Measurements from ENCODE around the gene ART3.

ART3 gene

DNA sequence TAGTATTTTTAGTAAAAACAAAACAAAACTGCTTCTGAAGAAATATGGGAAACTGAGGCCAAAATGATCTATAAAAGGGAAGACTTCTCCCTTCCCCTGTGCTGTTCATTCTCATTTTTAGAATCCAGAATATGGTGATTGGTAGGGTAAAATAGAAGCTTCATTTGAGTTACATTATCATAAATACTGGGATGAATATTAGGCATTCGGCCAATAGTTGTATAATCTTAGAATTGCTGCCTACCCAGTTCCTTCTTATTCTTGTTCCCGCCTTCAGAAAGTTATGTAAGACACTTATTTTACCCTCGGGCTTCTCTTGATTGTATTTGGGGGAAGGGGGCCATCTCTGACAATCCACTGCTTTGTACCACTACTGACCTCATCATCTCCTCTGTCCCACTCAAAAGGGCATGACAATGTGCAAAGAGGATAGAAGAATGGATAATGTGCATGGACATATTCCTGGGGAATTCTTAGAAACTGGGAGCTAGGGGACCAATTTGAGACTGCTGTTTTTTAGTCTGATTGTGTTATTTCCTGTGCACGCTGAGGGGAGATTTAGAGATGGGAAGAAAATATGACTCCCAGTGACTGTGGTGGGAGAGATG lies 588 bp downstream of the ART3 start:
- no peak for DNase-seq

DNA sequence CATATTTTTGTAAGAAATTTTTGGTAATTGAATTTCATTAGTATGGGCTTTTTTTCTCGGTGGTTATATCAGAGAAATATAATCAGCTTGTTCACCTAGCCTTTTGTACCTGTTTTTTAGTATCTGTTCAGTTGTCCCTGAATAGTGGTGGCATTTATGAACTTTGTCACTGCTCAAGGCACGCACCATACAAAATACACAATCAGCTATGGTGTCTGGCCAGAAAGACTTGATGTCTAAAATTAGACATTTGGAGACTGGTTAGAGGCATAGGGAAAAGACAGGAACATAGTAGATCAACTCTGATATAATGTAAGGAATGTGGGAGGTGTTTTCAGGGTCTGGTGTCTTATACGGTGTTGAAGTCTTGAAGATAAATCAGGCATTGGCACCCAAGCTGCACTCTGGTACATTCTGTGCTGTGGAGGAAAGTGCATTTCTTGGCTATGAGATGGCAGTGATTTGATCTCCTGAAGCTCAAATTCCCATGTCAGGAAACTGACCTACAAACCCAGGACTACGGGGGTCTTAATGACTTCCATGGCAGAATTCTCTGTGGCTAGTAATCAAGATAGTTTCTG lies 3.6 kb downstream of the ART3 start:
- no peak for DNase-seq

DNA sequence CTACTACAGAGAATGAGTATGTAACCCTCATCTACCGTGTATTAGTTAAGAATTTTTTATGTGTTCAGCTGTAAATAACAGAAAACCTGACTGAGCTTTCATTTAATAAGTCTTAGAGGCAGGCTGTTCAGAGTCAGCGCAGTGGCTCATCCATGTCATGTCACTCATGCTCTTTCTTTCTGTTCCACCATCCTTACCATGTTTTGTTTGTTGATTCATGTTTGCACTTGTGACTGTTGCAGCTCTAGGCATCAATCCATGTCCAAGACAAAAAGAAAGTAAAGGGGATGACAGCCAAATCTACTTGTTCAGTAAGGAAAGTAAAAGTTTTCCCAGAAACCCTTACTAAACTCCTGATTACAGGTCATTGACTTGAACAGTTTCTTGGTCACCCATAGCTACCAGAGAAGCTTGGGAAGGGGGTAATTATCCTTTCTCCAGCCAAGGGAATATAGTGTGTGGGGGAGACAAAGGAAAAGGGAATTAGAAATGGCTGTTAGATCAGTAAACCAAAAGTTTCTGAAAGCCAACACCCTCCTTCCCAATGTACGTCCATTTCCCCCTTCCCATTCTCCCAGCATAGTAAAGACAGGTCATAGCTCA lies 9.0 kb downstream of the ART3 start:
- no peak for DNase-seq

DNA sequence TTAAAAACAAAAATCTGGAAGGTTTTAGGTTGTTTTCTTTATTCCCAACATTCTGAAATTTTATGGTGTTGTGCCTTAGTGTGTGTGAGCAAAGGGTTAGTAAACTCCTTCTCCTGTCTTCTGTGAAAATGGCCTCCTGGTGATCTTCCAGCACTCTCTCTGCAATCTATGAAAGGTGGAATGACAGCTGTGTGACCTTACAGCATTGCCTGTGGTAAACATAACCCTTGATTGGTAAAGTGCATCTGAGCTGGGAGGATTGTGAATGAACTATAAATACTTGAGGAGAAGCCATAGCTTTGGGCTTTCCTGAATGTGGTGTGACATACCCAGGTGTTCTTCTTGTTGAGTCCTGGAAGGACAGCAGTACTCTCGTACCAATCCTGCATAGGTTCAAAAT lies 10.0 kb downstream of the ART3 start:
- DNase-seq: no peak

DNA sequence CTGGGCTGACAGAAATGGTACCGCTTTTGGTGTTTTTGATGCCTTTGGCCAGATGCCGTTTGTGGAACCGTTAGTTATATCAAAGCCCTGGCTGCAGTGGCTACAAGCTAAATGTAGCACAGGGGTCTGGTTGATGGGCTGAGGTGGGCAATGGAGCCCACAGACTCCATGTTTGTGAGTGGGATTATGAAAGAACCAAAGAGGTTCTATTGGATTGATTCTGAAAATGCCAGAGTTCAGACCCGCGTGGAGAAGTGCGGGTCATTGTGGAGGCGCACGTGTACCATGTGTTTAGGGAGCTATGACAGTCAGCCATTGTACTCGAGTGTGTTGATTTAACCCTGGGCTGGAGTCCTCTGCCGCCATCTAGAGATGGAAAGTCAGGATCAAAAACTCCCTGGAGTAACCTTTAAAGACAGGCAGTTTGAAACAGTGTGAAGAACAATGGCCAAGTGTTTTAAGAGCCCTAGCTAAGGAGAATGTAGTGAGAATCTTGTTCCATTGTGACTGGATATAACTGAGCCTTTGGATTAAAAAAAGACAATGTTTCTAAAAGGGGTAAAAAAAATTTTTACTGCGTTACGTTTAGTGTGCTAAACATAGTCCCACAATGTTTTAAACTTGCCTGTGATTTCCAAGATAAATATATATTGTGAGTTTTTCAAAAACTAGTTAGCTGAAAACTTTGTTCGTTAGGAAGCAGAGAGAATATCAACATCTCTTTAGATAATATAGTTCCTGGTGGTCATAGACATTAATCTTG lies 12.7 kb downstream of the ART3 start:
- no peak for DNase-seq

DNA sequence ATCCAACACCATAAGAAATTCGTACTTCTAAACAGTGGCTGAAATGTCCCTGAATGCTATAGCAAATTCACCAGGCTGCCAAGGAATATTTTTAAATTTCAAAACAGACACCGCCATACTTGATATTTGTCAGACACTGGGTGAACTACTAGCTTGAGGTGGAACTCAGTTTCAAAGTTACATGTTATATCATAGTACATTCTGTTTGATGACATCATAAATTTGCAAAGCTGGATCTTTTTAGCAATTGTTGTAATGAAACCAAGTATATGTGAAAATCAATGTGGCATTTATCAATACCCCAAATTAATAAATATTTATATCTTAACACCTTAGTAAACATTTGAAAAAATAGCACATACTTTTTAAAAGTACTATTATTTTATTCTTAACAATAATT lies 14.2 kb downstream of the ART3 start:
- DNase-seq: no peak

DNA sequence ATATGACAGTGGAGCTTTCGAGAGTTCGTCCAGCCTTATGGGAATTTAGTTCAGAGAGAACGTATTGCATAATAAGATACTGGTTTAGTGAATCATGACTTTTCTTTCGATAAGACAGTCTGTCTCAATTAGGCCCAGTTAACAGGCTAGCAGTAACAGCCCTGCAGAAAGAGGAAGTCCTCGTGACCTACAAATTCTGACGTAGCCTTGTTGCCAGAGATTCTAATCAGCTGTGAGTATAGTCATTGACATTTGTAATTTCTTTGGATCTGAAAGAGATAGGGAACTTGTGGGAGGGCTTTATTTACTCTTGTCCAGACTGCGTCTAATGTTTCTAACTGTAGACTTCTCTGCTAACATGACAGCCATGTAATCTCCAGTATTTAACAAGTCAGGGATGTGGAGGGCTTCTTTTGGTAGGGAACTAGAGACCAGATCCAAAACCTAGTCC lies 15.8 kb downstream of the ART3 start:
- DNase-seq: peak; percentile 14 to 92

DNA sequence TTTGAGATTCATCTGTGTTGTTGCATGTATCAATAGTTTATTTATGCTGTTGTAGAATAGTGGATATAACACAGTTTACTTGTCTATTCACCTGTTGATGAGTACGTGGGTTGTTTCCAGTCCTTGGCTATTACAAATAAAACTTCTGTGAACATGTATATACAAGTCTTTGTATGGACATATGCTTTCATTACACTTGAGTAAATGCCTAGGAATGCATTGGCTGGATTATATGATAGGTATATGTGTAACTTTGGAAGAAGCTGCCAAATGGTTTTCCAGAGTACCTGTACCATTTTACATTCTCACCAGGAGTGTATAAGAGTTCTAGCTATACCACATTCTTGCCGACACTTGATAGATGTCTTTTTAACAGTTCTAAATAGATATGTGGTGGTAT lies 16.5 kb downstream of the ART3 start:
- no peak for DNase-seq

DNA sequence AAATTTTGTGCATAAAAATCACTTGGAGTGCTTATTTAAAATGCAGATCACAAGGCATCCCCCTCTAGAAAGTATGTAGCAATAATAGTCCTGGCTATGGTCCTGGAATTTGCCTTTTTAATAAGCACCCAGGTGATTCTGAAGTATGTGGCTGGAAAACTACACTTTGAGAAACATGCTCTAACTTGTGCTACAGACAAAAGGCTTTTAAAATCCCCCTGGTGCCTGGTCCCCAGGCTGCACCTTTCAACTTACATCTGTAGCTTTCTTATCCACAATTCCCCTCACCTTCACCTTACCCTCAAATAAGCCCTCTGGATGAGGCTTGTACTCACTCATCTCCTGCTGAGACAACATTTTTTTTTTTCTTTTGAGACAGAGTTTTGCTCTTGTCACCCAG lies 21.1 kb downstream of the ART3 start:
- no peak for DNase-seq

DNA sequence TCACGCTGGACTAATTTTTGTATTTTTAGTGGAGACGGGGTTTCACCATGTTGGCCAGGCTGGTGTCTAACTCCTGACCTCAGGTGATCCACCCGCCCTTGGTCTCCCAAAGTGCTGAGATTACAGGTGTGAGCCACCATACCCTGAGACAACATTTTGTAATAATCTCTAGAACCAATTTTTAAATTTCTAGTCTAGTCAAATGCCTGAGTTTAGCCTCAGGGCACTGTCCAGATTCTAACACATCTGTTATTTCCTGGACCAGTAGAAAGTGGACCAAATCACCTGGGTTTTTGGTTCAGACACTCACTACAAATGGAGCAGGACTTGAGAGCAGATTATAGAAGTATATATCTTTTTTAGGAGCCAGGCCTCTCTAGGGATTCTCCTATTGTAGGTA lies 21.6 kb downstream of the ART3 start:
- no peak for DNase-seq

DNA sequence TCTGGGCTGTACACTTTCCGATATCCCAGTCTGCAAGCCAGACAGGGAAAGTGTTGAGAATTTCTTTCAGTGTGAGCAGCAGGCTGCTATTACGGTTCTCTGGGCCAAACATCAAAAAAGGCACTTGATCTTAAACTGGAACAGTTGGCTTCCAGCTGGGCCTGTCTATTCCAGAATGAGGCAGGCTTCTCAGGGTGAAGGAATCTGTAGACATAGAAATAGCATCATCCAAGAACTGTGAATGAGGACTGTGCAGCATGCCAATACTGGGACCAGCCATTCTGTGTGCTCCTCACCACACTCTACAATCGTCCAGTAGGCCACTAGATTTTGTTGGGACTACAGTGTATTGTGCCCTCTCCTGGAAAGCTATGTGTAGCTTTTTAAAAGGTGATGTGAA lies 31.1 kb downstream of the ART3 start:
- no peak for DNase-seq

DNA sequence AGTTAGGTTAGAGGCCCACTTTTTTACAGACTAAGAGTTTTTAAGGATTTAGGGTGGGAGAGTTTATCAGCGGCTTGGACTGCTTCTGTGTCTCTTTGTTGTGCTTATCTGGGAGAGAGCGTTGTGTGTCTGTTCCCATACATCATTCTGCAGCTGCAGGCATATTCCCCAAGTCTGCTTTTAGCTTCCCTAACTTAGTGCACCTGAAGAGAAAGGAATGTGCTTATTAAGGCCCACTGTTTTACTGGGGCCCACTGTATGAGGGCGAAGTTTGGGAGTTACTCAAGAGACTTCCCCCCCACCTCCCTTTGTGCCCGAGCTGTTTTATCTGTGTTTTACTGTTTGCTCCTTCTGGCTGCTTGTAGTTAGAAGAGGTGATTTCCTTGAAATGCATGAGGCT lies 31.9 kb downstream of the ART3 start:
- DNase-seq: no peak

DNA sequence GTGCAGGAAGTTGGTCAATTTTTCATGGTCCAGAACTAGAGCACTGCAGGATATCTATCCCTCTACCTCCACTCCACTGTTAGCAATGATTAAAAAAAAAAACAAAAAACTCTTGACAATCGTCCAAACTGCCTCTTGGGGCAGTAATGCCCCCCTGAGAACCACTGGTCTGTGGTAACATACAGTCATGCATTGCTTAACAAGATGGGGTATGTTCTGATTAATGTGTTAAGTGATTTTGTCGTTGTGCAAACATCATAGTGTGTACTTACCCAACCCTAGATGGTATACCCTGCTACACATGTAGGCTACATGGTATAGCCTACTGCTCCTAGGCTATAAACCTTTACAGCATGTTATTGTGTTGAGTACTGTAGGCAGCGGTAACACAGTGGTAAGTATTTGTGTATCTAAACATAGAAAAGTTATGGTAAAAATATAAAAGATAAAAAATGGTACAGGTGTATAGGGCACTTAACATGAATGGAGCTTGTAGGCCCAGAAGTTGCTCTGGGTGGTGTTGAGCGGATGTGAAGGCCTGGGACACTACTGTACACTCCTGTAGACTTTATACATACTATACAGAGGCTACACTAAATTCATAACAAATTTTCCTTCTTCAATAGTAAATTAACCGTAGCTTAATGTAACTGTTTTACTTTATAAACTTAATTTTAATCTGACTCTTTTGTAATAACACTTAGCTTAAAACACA lies 34.1 kb downstream of the ART3 start:
- no peak for DNase-seq

DNA sequence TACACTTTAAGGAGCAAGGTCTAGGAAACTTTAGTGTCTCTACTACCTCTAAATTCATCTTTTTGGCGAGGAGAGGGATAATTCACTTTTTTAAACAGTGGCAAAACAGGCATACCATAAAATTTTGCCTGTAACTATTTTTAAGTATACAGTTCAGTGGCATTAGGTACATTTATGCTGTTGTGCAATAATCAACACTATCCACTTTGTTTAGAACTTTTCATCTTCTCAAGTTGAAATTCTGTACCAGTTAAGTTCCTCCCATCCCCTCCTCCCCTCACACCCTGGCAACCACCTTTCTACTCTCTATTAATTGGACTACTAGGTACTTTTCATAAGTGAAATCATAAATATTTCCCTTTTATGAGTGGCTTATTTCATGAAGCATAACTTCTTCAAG lies 42.3 kb downstream of the ART3 start:
- no peak for DNase-seq

DNA sequence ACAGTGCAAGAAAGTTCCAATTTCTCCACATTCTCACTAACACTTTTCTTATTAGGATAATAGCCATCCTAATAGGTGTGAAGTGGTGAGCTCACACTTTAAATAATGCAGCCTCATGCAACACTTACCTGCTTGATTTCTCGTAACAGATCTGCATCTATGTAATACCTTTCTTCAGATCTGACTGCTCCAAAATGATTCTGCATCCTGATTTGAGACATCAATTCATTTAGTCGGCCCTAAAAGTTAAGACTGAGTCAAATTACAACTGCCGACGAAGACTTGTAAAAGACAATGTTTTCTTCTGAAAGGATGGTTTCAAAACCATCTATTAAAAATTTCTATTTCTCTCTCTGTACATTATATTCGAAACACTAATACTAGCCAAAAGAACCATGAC lies 43.0 kb downstream of the ART3 start:
- DNase-seq: no peak

DNA sequence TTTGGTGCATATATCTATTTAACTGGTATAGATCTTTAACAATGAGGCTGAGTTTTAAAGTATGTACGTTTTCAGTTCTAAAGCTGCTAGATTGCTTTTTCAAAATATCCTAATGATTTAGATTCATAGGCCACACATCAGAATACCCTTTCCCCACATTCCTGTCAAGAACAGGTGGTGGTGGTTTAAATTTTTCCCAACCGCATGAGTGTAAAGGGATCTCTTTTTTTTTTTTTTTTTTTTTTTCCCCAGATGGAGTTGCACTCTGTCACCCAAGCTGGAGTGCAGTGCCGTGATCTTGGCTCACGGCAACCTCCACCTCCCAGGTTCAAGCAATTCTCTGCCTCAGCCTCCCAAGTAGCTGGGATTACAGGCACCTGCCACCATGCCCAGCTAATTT lies 45.7 kb downstream of the ART3 start:
- DNase-seq: no peak

DNA sequence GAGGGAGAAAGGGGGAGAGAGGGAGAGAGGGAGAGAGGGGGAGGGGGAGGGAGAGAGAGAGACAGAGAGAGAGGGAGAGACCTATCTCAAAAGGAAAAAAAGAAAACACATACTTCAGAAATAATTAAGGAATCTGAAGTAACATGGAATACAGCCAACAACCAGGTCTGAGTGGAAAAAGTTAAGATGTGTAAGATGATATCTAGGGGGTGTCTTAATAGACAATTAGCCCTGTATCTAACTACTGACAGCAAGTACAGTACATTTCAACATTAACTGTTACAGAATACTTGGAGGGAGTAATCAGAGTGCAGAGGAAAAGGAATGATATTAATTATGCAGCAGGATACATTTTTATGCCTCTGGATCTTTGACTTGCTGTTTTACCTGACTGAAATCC lies 51.3 kb downstream of the ART3 start:
- no peak for DNase-seq

DNA sequence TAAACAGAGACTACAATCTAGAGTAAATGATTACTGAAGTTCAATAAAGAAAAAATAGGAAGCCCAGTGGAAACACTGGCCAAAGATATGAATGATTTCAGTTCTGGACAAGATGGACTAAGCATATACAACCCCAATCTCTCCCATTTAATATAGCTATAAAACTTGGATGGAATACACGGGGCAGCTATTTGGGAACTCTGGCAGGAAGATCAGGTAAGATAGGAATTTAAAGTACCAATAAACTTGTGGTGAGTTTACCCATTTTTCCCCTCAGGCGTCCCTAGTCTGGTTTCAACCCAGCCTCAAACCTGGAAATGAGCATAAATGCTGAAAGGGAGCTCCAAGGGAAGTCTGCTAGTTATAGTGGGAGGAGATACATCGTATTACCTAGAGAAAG lies 53.2 kb downstream of the ART3 start:
- DNase-seq: no peak

DNA sequence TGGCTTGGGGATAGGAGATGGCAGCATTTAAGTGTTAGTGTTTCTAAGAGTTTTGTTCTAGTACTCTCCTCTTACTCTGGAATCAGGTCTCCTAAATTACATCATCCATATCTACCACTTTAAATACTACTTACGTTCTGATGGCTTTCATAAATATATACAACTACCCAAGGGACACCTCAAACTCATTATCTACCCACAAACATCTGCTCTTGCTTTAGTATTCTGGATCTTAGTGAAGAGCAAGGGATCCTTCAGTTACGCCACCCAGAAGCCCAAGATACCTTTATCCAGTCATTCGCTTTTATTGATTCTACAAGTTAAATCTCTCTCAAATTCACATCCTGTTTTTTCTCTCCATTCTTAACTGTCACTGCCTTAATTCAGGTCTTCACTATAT lies 66.7 kb downstream of the ART3 start:
- DNase-seq: no peak

DNA sequence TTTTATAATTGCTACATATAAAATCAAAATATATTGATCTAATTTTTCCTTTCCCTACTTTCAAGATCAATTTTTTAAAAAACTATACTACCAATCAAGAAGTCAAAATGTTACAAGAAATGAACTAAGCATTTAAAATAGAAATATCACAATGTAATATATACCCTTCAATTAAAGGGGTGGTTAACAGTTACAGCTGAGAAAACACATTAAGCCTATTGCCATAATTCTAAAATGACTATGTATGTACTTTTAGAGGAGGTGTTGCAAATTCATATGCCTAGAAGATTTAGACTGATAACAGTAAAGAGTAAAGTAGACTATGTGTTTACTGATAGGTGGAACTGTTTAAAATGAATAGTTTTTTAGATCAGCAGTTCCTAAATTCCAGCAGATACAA lies 70.0 kb downstream of the ART3 start:
- DNase-seq: no peak

DNA sequence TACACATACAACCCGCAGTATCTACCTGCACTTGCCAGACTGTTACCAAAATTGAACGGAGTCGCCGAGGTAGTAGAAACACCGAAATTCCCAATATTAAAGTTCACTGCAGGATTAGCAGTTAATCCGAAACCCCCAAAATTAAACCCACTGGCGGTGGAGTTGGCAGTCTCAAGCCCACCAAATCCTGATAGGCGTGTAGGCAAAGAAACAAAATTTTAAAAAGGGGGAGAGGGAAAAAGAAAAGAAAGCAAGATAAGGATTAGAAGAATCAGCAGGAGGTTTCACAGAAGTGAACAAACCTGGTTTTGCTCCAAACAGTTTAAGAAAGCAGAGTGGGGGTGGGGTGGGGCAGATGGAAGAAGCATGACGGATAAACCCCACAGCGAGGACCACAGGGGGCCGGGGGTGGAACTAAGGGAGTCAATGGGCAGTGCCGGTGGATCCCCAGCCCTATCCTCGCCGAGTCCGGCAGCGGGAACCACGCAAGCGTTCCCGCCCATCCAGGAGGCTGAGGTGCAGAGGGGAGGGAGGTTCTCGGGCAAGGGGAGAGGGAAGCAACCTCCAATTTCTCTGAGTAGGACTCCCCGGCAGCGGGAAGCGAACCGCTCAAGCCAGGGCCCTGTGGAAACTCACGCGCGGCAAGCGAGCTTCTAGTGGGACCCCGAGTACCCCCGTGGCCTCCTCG lies 73.1 kb downstream of the ART3 start:
- DNase-seq: no peak

DNA sequence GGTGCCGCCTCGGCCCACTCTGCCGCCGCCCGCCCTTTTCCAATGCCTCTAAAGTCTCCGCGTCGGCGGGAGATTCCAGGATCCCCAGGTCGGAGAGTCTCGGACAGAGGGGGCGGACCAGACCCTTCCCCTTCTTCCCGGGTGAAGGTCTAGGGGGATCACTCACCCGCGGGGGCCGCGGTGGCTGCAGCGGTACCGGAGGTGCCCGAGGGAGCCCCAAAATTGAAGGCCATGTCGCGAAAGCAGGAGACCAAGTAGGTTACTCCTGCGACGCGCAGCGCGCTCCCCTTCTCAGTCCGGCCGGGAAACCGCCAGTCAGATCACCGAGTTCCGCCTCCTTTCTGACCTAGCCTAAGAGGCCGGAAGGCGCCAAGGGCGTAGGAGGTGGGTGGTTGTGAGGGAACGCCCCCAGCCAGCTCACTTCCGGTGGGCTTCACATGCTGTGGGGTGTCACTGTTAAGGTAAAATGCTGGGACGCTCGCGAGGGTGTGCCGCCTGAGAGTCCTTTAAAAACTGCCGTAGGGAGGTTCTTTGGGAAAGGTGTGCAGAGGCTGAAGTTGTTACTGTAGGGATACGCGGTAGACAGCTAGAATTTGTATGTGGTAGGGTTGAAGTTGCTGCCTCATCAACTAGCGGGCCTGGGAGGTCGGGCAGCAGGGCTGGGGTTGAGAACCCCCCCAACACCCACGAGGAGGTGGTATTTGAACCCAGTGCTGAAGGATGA lies 73.8 kb downstream of the ART3 start, which contains the start of gene NUP54:
NUP54 (minus strand) TSS at position 256 of the 724 bp plus-strand sequence; CDS start at position 233, 23 bp downstream.
- peak; percentile 82 to 91 for DNase-seq

Data from bone marrow (tissue), 2 donors.